Measurements from ENCODE around the gene RNF208.
"Not testable (repeated sequence)": the region's sequence is repeated elsewhere in the genome, so short reads cannot be mapped to it uniquely, and the experiment has no call there.

RNF208 gene, protein sequence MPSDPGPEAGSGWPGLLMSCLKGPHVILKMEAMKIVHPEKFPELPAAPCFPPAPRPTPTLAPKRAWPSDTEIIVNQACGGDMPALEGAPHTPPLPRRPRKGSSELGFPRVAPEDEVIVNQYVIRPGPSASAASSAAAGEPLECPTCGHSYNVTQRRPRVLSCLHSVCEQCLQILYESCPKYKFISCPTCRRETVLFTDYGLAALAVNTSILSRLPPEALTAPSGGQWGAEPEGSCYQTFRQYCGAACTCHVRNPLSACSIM

GRCh38 chr9:137222190-137223077 lies at the start of gene RNF208:
RNF208 (minus strand) TSS chr9:137222240; CDS start chr9:137221212, 1,028 bp downstream.
- in situ Hi-C loops (cut with HindIII; ENCODE audit: low sequenced_read_pairs), result loop anchor here (5.0 kb wide), 1 partner anchor 55 kb away; no protein-coding TSS in a partner anchor

DNA sequence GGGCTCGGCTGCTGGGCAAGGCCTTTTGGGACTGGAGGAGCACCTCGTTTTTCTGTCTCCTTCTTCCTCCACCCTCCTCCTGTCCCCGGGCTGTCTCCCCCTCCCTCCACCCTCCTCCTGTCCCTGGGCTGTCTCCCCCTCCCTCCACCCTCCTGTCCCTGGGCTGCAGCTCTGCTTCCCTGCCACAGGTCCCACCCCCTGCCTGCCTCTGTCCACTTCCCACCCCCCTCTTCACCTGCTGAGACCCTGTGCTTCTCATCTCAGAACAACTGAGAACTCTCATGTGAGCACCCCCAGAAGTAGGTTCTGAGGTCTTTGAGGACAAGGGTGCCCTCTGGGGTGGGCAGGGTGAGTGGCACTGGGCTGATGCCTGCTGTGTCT lies 49.6 kb upstream of the RNF208 start:
- in situ Hi-C loops (cut with HindIII; ENCODE audit: low sequenced_read_pairs), result no loop called here

GRCh38 chr9:137270929-137271695 lies 49.1 kb upstream of the RNF208 start:
- in situ Hi-C loops (cut with HindIII; ENCODE audit: low sequenced_read_pairs), result no loop called here

DNA sequence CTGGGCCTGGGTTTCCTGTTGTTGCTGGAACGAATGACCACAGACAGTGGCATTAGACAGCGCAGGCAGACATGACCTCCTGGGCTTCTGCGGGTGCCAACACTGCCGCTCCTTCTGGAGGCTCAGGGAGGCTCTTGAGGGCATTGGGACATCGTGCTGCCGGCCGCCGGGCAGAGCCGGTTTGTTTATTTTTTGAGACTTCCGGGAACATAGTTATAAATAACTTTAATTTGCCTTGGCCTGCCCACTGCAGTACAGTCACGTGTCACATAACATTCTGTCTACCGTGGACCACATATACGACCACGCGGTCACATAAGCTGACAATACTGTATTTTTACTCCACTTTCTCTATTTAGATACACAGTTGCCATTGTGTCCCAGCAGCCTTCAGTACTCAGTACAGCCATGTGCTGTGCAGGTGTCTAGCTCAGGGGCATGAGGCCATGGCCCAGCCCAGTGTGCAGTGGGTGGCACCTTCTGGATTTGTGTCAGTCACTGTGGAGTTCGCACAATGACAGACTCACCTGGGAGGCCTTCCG lies 47.3 kb upstream of the RNF208 start:
- in situ Hi-C loops (cut with HindIII; ENCODE audit: low sequenced_read_pairs), result loop anchor here (5.0 kb wide), 1 partner anchor 97 kb away; the partner anchor contains the start of genes LRRC26 and TMEM210

GRCh38 chr9:137268538-137269201 lies 46.6 kb upstream of the RNF208 start:
- in situ Hi-C loops (cut with HindIII; ENCODE audit: low sequenced_read_pairs), result loop anchor here (5.0 kb wide), 1 partner anchor 96 kb away; the partner anchor contains the start of genes LRRC26 and TMEM210

- in situ Hi-C loops (cut with HindIII; ENCODE audit: low sequenced_read_pairs), result loop anchor here (5.0 kb wide), 1 partner anchor 96 kb away; the partner anchor contains the start of genes LRRC26 and TMEM210
Observed at GRCh38 chr9:137267933-137268355, 45.9 kb upstream of the RNF208 start.

GRCh38 chr9:137266585-137267453 lies 44.8 kb upstream of the RNF208 start:
- in situ Hi-C loops (cut with HindIII; ENCODE audit: low sequenced_read_pairs), result loop anchor here (5.0 kb wide), 1 partner anchor 95 kb away; the partner anchor contains the start of genes LRRC26 and TMEM210

DNA sequence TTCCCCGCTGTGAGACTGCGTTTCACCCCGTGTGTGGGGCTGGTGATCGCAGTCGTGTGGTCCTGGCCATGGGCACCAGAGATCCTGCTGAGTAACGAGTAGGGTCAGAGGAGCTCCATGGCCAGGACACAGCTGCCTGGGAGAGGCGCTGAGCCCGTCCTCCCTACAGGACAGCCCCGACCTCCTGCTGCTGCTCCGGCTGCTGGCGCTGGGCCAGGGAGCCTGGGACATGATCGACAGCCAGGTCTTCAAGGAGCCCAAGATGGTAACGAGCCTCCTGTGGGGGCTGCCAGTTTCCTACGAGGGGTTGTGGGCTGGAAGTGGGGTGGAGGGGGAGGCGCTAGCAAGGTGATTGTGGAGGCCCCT lies 44.1 kb upstream of the RNF208 start:
- in situ Hi-C loops (cut with HindIII; ENCODE audit: low sequenced_read_pairs), result loop anchor here (5.0 kb wide), 1 partner anchor 94 kb away; the partner anchor contains the start of genes LRRC26 and TMEM210

- in situ Hi-C loops (cut with HindIII; ENCODE audit: low sequenced_read_pairs), result loop anchor here (5.0 kb wide), 1 partner anchor 93 kb away; the partner anchor contains the start of genes LRRC26 and TMEM210
Observed at GRCh38 chr9:137265496-137266161, 43.6 kb upstream of the RNF208 start.

- in situ Hi-C loops (cut with HindIII; ENCODE audit: low sequenced_read_pairs), result no loop called here
Observed at GRCh38 chr9:137264067-137264466, 42.0 kb upstream of the RNF208 start.

- in situ Hi-C loops (cut with HindIII; ENCODE audit: low sequenced_read_pairs), result no loop called here
Observed at GRCh38 chr9:137263506-137263905, 41.5 kb upstream of the RNF208 start.

GRCh38 chr9:137262909-137263285 lies 40.9 kb upstream of the RNF208 start:
- in situ Hi-C loops (cut with HindIII; ENCODE audit: low sequenced_read_pairs), result no loop called here

DNA sequence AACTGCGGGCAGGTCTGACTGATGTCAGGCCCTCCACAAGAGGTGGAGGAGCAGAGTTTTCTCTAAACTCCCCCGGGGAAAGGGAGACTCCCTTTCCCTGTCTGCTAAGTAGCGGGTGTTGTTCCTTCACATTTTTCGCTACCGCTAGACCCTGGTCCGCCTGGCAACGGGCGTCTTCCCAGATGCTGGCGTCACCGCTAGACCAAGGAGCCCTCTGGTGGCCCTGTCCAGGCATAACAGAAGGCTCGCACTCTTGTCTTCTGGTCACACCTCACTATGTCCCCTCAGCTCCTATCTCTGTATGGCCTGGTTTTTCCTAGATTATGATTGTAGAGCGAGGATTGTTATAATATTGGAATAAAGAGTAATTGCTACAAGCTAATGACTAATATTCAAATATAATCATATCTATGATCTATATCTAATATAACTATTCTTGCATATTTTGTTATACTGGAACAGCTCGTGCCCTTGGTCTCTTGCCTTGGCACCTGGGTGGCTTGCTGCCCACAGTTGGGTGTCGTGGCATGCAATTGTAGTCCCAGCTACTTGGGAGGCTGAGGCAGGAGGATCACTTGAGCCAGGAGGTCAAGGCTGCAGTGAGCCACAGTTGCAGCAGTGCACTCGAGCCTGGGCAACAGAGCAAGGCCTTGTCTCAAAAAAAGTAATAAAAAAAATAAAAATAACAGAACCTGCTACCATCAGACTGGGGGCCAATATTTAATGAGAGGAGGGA lies 40.3 kb upstream of the RNF208 start:
- in situ Hi-C loops (cut with HindIII; ENCODE audit: low sequenced_read_pairs), result not testable (repeated sequence)

DNA sequence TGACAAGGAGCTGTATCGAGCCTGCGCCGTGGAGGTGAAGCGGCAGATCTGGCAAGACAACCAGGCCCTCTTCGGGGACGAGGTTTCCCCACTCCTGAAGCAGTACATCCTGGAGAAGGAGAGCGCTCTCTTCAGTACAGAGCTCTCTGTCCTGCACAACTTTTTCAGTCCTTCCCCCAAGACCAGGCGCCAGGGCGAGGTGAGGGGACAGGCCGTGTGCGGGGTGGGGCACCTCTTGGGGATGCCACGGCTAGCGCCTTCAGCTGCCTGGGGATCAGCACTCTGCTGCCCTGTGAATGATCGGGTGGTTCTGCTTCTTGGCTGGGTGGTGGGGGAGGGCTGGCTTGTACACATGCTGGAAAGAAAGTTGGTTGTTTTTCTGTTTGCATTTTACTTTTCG lies 34.8 kb upstream of the RNF208 start:
- in situ Hi-C loops (cut with HindIII; ENCODE audit: low sequenced_read_pairs), result no loop called here

GRCh38 chr9:137256362-137256761 lies 34.3 kb upstream of the RNF208 start:
- in situ Hi-C loops (cut with HindIII; ENCODE audit: low sequenced_read_pairs), result no loop called here

DNA sequence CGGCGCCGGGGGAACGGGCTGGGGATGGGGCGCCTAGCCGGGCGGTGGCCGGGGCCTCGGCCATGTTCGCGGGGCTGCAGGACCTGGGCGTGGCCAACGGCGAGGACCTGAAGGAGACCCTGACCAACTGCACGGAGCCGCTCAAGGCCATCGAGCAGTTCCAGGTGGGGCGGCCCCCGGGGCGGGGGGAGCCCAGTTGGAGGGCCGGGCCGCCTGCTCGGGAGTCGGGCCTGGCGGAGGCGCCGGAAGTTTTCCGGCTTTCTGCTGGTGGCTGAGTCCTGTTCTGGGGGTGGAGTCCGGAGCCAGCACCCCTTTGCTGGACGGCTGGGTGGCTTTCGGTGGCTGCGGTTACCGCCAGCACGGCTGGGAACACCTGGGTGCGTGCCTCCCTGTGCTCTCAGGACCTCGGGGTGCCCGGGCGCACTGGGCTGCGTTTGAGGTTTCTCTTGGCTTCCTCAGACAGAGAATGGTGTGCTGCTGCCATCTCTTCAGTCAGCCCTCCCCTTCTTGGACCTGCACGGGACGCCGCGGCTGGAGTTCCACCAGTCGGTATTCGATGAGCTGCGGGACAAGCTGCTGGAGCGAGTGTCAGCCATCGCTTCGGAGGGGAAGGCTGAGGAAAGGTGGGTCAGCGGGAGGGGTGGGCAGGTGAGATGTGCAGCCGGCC lies 33.5 kb upstream of the RNF208 start:
- in situ Hi-C loops (cut with HindIII; ENCODE audit: low sequenced_read_pairs), result no loop called here
